Neuronal stem cell (in vitro differentiated cells): ENCODE data around the gene PDE8A.

ENCODE experiments used
- DNase-seq: peaks from one replicate; pipeline ENCODE4 v3.0.0-alpha.2; 2013; ENCODE audit warnings: low spot score
- H2AFZ ChIP-seq: one replicate; pipeline ENCODE4 v1.6.1; 2013; ENCODE audit warnings: mild to moderate bottlenecking, low read length, inconsistent platforms
- H2AK5ac ChIP-seq: 2 replicates; pipeline ENCODE4 v1.6.1; 2013; ENCODE audit warnings: low read depth, mild to moderate bottlenecking, inconsistent platforms, low read length, moderate library complexity, mixed read lengths
- H2BK120ac ChIP-seq: 2 replicates; pipeline ENCODE4 v1.6.1; 2013; ENCODE audit warnings: low read depth, mild to moderate bottlenecking, inconsistent platforms, low read length, moderate library complexity, mixed read lengths
- H2BK12ac ChIP-seq: one replicate; pipeline ENCODE4 v1.6.1; 2013; ENCODE audit warnings: low read length, inconsistent platforms
- H2BK15ac ChIP-seq: 2 replicates; pipeline ENCODE4 v1.6.1; 2013; ENCODE audit warnings: mild to moderate bottlenecking, low read length, inconsistent platforms, mixed read lengths
- H2BK5ac ChIP-seq: one replicate; pipeline ENCODE4 v1.6.1; 2013; ENCODE audit warnings: inconsistent platforms, mild to moderate bottlenecking, low read length, moderate library complexity
- H3K14ac ChIP-seq: one replicate; pipeline ENCODE4 v1.6.1; 2013; ENCODE audit warnings: low read length, inconsistent platforms
- H3K18ac ChIP-seq: 2 replicates; pipeline ENCODE4 v1.6.1; 2013; ENCODE audit warnings: low read length, inconsistent platforms
- H3K23ac ChIP-seq: 2 replicates; pipeline ENCODE4 v1.6.1; 2013; ENCODE audit warnings: low read depth, mild to moderate bottlenecking, mixed read lengths, low read length, inconsistent platforms; ENCODE audit not compliant: poor library complexity
- H3K27ac ChIP-seq: replicated peaks from 3 replicates; pipeline ENCODE4 v1.5.1; 2013; ENCODE audit warnings: low read length, inconsistent platforms
- H3K27me3 ChIP-seq, 3 experiments: 2 replicates each; pipeline ENCODE4 v1.6.1; 2013; ENCODE audit warnings: low read length in 3 of 3, mild to moderate bottlenecking in 2 of 3, inconsistent platforms in 1 of 3, low read depth in 1 of 3, mixed read lengths in 1 of 3, moderate library complexity in 1 of 3; ENCODE audit not compliant: control insufficient read depth in 3 of 3, insufficient read depth in 3 of 3
- H3K36me3 ChIP-seq, 2 donors: replicated peaks in 1 of 2; 2 replicates each; pipeline ENCODE4 v1.6.1; 2013; ENCODE audit warnings: low read length in 2 of 2; ENCODE audit not compliant: control insufficient read depth in 2 of 2, insufficient read depth in 2 of 2
- H3K4ac ChIP-seq: 2 replicates; pipeline ENCODE4 v1.6.1; 2013; ENCODE audit warnings: inconsistent platforms, mild to moderate bottlenecking, low read length, moderate library complexity
- H3K4me1 ChIP-seq, 2 donors: 1 replicate in 1 of 2; 2 replicates in 1 of 2; pipeline ENCODE4 v1.6.1; 2013; ENCODE audit warnings: low read length in 2 of 2, low read depth in 1 of 2; ENCODE audit not compliant: control insufficient read depth in 2 of 2, insufficient read depth in 1 of 2
- H3K4me2 ChIP-seq: one replicate; pipeline ENCODE4 v1.6.1; 2013; ENCODE audit warnings: mild to moderate bottlenecking, low read length, inconsistent platforms; ENCODE audit not compliant: insufficient read depth, poor library complexity, severe bottlenecking
- H3K4me3 ChIP-seq, 2 donors: 2 replicates each; pipeline ENCODE4 v1.5.1; 2013; ENCODE audit warnings: low read length in 2 of 2, mild to moderate bottlenecking in 2 of 2, inconsistent platforms in 1 of 2, moderate library complexity in 1 of 2
- H3K79me1 ChIP-seq: one replicate; pipeline ENCODE4 v1.6.1; 2013; ENCODE audit warnings: low read depth, mild to moderate bottlenecking, inconsistent platforms, low read length, moderate library complexity
- H3K9ac ChIP-seq: one replicate; pipeline ENCODE4 v1.6.1; 2013; ENCODE audit warnings: mild to moderate bottlenecking, low read depth, low read length, inconsistent platforms; ENCODE audit not compliant: poor library complexity
- H3K9me3 ChIP-seq, 2 donors: replicated peaks in 1 of 2; 2 replicates each; pipeline versions ENCODE3 to v1.6.1; 2013; ENCODE audit warnings: low read length in 2 of 2, mild to moderate bottlenecking in 2 of 2, inconsistent platforms in 1 of 2, low read depth in 1 of 2, mixed read lengths in 1 of 2, moderate library complexity in 1 of 2; ENCODE audit not compliant: control insufficient read depth in 2 of 2, insufficient read depth in 1 of 2
- H4K8ac ChIP-seq: one replicate; pipeline ENCODE4 v1.6.1; 2013; ENCODE audit warnings: low read depth, mild to moderate bottlenecking, inconsistent platforms, low read length, moderate library complexity
- H4K91ac ChIP-seq: one replicate; pipeline ENCODE4 v1.6.1; 2013; ENCODE audit warnings: low read length, low read depth, mild to moderate bottlenecking, inconsistent platforms; ENCODE audit not compliant: poor library complexity
- WGBS, 2 donors: extraction: QIAGEN DNeasy Blood & Tissue Kit; methylation state at CpG; one replicate each; pipeline ENCODE4 v1.1.7; 2013; ENCODE audit warnings: missing lambda C conversion rate in 2 of 2, mixed read lengths in 1 of 2; ENCODE audit not compliant: insufficient read length in 2 of 2, insufficient replicate concordance in 1 of 2; ENCODE audit errors: extremely low coverage in 2 of 2; 5-methylcytosine and 5-hydroxymethylcytosine counted together

PDE8A gene

DNA sequence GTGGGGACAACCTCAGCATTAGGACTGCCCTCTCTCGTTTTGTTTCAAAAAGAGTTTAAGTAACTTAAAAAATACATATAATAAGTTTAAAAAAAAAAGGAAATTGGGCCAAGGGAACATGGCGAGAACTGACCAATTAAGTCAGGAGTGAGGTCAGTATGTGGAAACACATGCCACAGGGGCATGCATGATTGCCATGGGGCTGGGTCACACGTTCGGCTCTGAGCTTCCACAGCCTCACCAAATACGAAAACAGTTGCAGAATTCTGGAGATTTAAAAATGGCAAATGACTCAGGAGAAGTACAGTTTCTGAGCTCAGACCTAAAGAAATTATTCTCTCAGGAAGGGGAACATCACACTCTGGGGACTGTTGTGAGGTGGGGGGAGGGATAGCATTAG is 24.1 kb downstream of the PDE8A start:
- H2AK5ac ChIP-seq, result no peak overlapping the region
- no peaks in the 10 kb centered on the region for H3K27me3 ChIP-seq
- no peak overlapping the region for H3K14ac ChIP-seq
- H3K79me1 ChIP-seq, result peaks cover 2% of the 10 kb centered on the region
- no peak overlapping the region for H3K4me3 ChIP-seq
- H3K9me3 ChIP-seq, result no peaks in the 10 kb centered on the region
- no peaks in the 10 kb centered on the region for H3K36me3 ChIP-seq
- no CpG with 5 or more reads among the region's 5 CpGs for WGBS, 2 donors
- peaks cover 0 to 6% of the 10 kb centered on the region in 2 donors for H3K4me1 ChIP-seq
- H3K27ac ChIP-seq, result no peak overlapping the region
- DNase-seq, result no peak
- H3K18ac ChIP-seq, result no peak overlapping the region
- no peak overlapping the region for H3K23ac ChIP-seq
- H2BK120ac ChIP-seq, result no peak overlapping the region
- H4K91ac ChIP-seq, result no peak overlapping the region
- no peak overlapping the region for H3K4me2 ChIP-seq
- H2AFZ ChIP-seq, result no peak overlapping the region
- no peak overlapping the region for H3K4ac ChIP-seq
- H3K9ac ChIP-seq, result no peak overlapping the region
- no peak overlapping the region for H4K8ac ChIP-seq
- H2BK15ac ChIP-seq, result no peak overlapping the region
- H2BK5ac ChIP-seq, result no peak overlapping the region
- H2BK12ac ChIP-seq, result no peak overlapping the region

GRCh38 chr15:85006201-85006600 is 24.5 kb downstream of the PDE8A start:
- H3K4me2 ChIP-seq, result no peak overlapping the region
- no peak overlapping the region for H2AFZ ChIP-seq
- no peak overlapping the region for H3K4me3 ChIP-seq
- H3K9ac ChIP-seq, result no peak overlapping the region
- peaks cover 2% of the 10 kb centered on the region for H3K79me1 ChIP-seq
- H3K27me3 ChIP-seq, result no peaks in the 10 kb centered on the region
- peaks cover 0 to 6% of the 10 kb centered on the region in 2 donors for H3K4me1 ChIP-seq
- H2BK15ac ChIP-seq, result no peak overlapping the region
- no peak overlapping the region for H4K91ac ChIP-seq
- H3K4ac ChIP-seq, result no peak overlapping the region
- H3K18ac ChIP-seq, result no peak overlapping the region
- H3K36me3 ChIP-seq, result no peaks in the 10 kb centered on the region
- no peak for DNase-seq
- no CpG with 5 or more reads among the region's 2 CpGs for WGBS, 2 donors
- H2BK5ac ChIP-seq, result no peak overlapping the region
- H3K14ac ChIP-seq, result no peak overlapping the region
- no peak overlapping the region for H2BK12ac ChIP-seq
- H4K8ac ChIP-seq, result no peak overlapping the region
- no peak overlapping the region for H2AK5ac ChIP-seq
- H3K9me3 ChIP-seq, result no peaks in the 10 kb centered on the region
- H2BK120ac ChIP-seq, result no peak overlapping the region
- H3K27ac ChIP-seq, result no peak overlapping the region
- no peak overlapping the region for H3K23ac ChIP-seq

- H4K8ac ChIP-seq, result no peak overlapping the region
- H2BK12ac ChIP-seq, result no peak overlapping the region
- no CpG with 5 or more reads among the region's 3 CpGs for WGBS, 2 donors
- H3K4me1 ChIP-seq, result peaks cover 0 to 6% of the 10 kb centered on the region in 2 donors
- no peak overlapping the region for H3K23ac ChIP-seq
- no peak overlapping the region for H3K4me2 ChIP-seq
- no peaks in the 10 kb centered on the region for H3K27me3 ChIP-seq
- no peak overlapping the region for H2BK5ac ChIP-seq
- H2BK15ac ChIP-seq, result no peak overlapping the region
- H3K4ac ChIP-seq, result no peak overlapping the region
- H3K9me3 ChIP-seq, result no peaks in the 10 kb centered on the region
- no peak overlapping the region for H3K4me3 ChIP-seq
- H3K14ac ChIP-seq, result no peak overlapping the region
- no peak overlapping the region for H3K27ac ChIP-seq
- peaks cover 2% of the 10 kb centered on the region for H3K79me1 ChIP-seq
- no peak overlapping the region for H3K9ac ChIP-seq
- H3K18ac ChIP-seq, result no peak overlapping the region
- H2AK5ac ChIP-seq, result no peak overlapping the region
- H3K36me3 ChIP-seq, result no peaks in the 10 kb centered on the region
- H2BK120ac ChIP-seq, result no peak overlapping the region
- no peak overlapping the region for H4K91ac ChIP-seq
- no peak overlapping the region for H2AFZ ChIP-seq
- no peak for DNase-seq
Measured at GRCh38 chr15:85006655-85007054, 25.0 kb downstream of the PDE8A start.

DNA sequence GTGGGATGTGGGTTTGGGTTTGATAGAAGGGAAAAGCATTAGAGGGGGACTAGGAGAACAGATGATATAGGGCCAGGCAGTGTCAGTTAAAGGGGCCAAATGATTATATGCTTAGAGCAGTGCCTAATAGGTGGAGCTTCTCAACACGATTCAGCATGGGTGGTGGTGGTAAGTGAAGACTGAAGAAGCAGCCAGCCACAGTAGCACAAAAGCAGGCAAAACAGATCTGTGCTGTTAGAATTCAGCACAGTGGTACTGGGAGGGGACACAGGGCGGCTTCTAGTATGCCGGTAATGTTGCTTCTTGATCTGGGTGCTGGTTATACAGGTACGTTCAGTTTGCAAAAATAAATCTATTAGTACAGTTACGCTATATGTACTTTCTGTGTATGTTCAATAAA is 25.5 kb downstream of the PDE8A start:
- Histone ChIP-seq H3K36me3 (no peaks in the 10 kb centered on the region), H3K27ac (no peak overlapping the region), H3K27me3 (no peaks in the 10 kb centered on the region), H2AK5ac (no peak overlapping the region), H3K14ac (no peak overlapping the region), H2BK120ac (no peak overlapping the region), H3K9me3 (no peaks in the 10 kb centered on the region), H2BK15ac (no peak overlapping the region), H3K9ac (no peak overlapping the region), H4K8ac (no peak overlapping the region), H2BK5ac (no peak overlapping the region), H3K4ac (no peak overlapping the region), H4K91ac (no peak overlapping the region), H3K18ac (no peak overlapping the region), H3K4me3 (no peak overlapping the region), H3K79me1 (peaks cover 2% of the 10 kb centered on the region), H3K4me1 (peaks cover 0 to 6% of the 10 kb centered on the region in 2 donors), H3K4me2 (no peak overlapping the region), H3K23ac (no peak overlapping the region), H2BK12ac (no peak overlapping the region), H2AFZ (no peak overlapping the region)
- WGBS, 2 donors, result no CpG with 5 or more reads among the region's 5 CpGs
- no peak for DNase-seq
